Measurements from ENCODE around the gene ADARB2.

ADARB2 gene

GRCh38 chr10:1698185-1698584 lies 39.1 kb downstream of the ADARB2 start:
- TF ChIP-seq POLR2AphosphoS5 (IDR thresholded peaks at IDR 0.05; ENCODE audit: low read depth, low read length) (no peak), SIN3A (IDR thresholded peaks at IDR 0.05; ENCODE audit: borderline replicate concordance, insufficient read depth, low read length) (no peak), REST (IDR thresholded peaks at IDR 0.05; ENCODE audit: insufficient read depth in 1 of 2, low read depth in 2 of 2, low read length in 2 of 2) (no peak), FOXP2 (optimal IDR thresholded peaks at IDR 0.05; ENCODE audit: borderline replicate concordance, extremely low read depth, extremely low read length, insufficient read depth) (no peak), TAF1 (IDR thresholded peaks at IDR 0.05; ENCODE audit: borderline replicate concordance, insufficient read depth, low read length) (no peak)

GRCh38 chr10:1696106-1696505 lies 41.2 kb downstream of the ADARB2 start:
- no peak for TF ChIP-seq TAF1 (IDR thresholded peaks at IDR 0.05; ENCODE audit: borderline replicate concordance, insufficient read depth, low read length)
- no peak for TF ChIP-seq POLR2AphosphoS5 (IDR thresholded peaks at IDR 0.05; ENCODE audit: low read depth, low read length)

GRCh38 chr10:1690086-1690485 lies 47.2 kb downstream of the ADARB2 start:
- TF ChIP-seq FOXP2 (optimal IDR thresholded peaks at IDR 0.05; ENCODE audit: borderline replicate concordance, extremely low read depth, extremely low read length, insufficient read depth) (no peak), POLR2AphosphoS5 (IDR thresholded peaks at IDR 0.05; ENCODE audit: low read depth, low read length) (no peak), REST (IDR thresholded peaks at IDR 0.05; ENCODE audit: insufficient read depth in 1 of 2, low read depth in 2 of 2, low read length in 2 of 2) (no peak), TAF1 (IDR thresholded peaks at IDR 0.05; ENCODE audit: borderline replicate concordance, insufficient read depth, low read length) (no peak), SIN3A (IDR thresholded peaks at IDR 0.05; ENCODE audit: borderline replicate concordance, insufficient read depth, low read length) (no peak)

GRCh38 chr10:1688531-1688930 lies 48.8 kb downstream of the ADARB2 start:
- no peak for TF ChIP-seq SIN3A (IDR thresholded peaks at IDR 0.05; ENCODE audit: borderline replicate concordance, insufficient read depth, low read length)
- no peak for TF ChIP-seq POLR2AphosphoS5 (IDR thresholded peaks at IDR 0.05; ENCODE audit: low read depth, low read length)
- TF ChIP-seq FOXP2 (optimal IDR thresholded peaks at IDR 0.05; ENCODE audit: borderline replicate concordance, extremely low read depth, extremely low read length, insufficient read depth) = no peak

GRCh38 chr10:1687623-1688150 lies 49.6 kb downstream of the ADARB2 start:
- no peak for TF ChIP-seq REST (IDR thresholded peaks at IDR 0.05; ENCODE audit: insufficient read depth in 1 of 2, low read depth in 2 of 2, low read length in 2 of 2)
- TF ChIP-seq TAF1 (IDR thresholded peaks at IDR 0.05; ENCODE audit: borderline replicate concordance, insufficient read depth, low read length) = no peak
- TF ChIP-seq SIN3A (IDR thresholded peaks at IDR 0.05; ENCODE audit: borderline replicate concordance, insufficient read depth, low read length) = no peak
- TF ChIP-seq FOXP2 (optimal IDR thresholded peaks at IDR 0.05; ENCODE audit: borderline replicate concordance, extremely low read depth, extremely low read length, insufficient read depth) = no peak
- TF ChIP-seq POLR2AphosphoS5 (IDR thresholded peaks at IDR 0.05; ENCODE audit: low read depth, low read length) = no peak

GRCh38 chr10:1687190-1687589 lies 50.1 kb downstream of the ADARB2 start:
- TF ChIP-seq FOXP2 (optimal IDR thresholded peaks at IDR 0.05; ENCODE audit: borderline replicate concordance, extremely low read depth, extremely low read length, insufficient read depth) (no peak), REST (IDR thresholded peaks at IDR 0.05; ENCODE audit: insufficient read depth in 1 of 2, low read depth in 2 of 2, low read length in 2 of 2) (no peak), POLR2AphosphoS5 (IDR thresholded peaks at IDR 0.05; ENCODE audit: low read depth, low read length) (no peak), SIN3A (IDR thresholded peaks at IDR 0.05; ENCODE audit: borderline replicate concordance, insufficient read depth, low read length) (no peak), TAF1 (IDR thresholded peaks at IDR 0.05; ENCODE audit: borderline replicate concordance, insufficient read depth, low read length) (no peak)
